Ovary (tissue), 3 donors: ENCODE measurements around the gene TMSB10.

Source experiments
- CTCF ChIP-seq, 3 donors: fragments of 450-650 bp in 2 of 3; fragments of 200-600 bp in 1 of 3; IDR thresholded peaks; one replicate each; pipeline versions ENCODE4 v1.5.1 to v1.8.0; 2016 to 2022; ENCODE audit warnings: antibody characterized with exemption in 3 of 3, mild to moderate bottlenecking in 1 of 3
- POLR2A ChIP-seq: fragments of 450-650 bp; IDR thresholded peaks from one replicate; pipeline ENCODE4 v1.6.1; 2017; ENCODE audit warnings: antibody characterized with exemption, mild to moderate bottlenecking, moderate library complexity
- donor health status: DM: no; HTN: no; CAD: no.

GRCh38 chr2:84865181-84865783 is 40.2 kb upstream of the TMSB10 start:
- TF ChIP-seq POLR2A (no peak), CTCF (IDR thresholded peaks at IDR 0.05) (no peak)
